Right ventricle myocardium inferior (tissue), 1 donor: ENCODE results near the gene CYP39A1. TPM values are rescaled to one million over a fixed set of nuclear protein-coding genes. Genes with fewer than 3 reads are reported as not detected.

ENCODE experiments used
- ATAC-seq: fragments of 200-7000 bp; cut with Tn5 transposase; one replicate; pipeline ENCODE4 v1.9.1; 2020; ENCODE audit warnings: mild to moderate bottlenecking, moderate library complexity
- DNase-seq: peaks from one replicate; pipeline ENCODE4 v3.0.0; 2021; ENCODE audit errors: missing footprints
- intact Hi-C: fragments of 100-400 bp; cut with DNase I; formaldehyde crosslinking; loops from one replicate; pipeline ENCODE4 v1.11.0; 2022
- total RNA-seq: library from RNA; stranded (reverse); fragmentation: NEBNext Ultra II Directional; extraction: Animal tissue kit (Norgen Biotek cat#: 25700); gene quantifications from one replicate; pipeline ENCODE4 v1.2.1, GENCODE V29; 2021
- donor health status: DM: no; HTN: yes; CAD: no; lungs with severe emphysema.

The CYP39A1 gene
- total RNA-seq, 1 donor from 2014 or later = 4.8 TPM

- DNase-seq = no peak
- intact Hi-C loops = loop anchor here (5.0 kb wide), 2 partner anchors 104 to 189 kb away; no protein-coding TSS in a partner anchor
- no peak for ATAC-seq
These were observed 41.6 kb downstream of the CYP39A1 start for GRCh38 chr6:46610862-46611553.

GRCh38 chr6:46606338-46606737 lies 46.3 kb downstream of the CYP39A1 start:
- DNase-seq = no peak
- intact Hi-C loops = no loop called here
- peak; percentile 46 for ATAC-seq

- DNase-seq = no peak
- intact Hi-C loops = no loop called here
- ATAC-seq = no peak
These were observed 47.4 kb downstream of the CYP39A1 start for GRCh38 chr6:46605091-46605797.

DNA sequence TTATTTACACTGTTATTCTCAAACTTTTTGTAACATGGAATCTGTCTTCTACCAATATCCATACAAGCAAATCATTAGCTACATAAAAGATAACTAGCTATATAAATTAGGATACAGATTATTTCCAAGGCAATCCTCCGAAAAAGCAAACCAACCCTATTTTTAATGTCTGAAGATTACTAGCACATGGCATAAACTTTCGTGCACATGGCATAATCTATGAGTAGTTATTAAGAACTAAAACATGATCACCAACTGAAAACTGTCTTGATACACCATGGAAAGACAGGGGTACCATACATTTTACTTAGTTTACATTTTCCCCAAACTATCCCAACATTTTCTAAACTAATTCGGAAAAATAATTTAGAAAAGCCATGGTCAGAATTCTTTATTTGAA lies 54.4 kb downstream of the CYP39A1 start:
- intact Hi-C loops = no loop called here
- no peak for ATAC-seq
- DNase-seq = no peak

DNA sequence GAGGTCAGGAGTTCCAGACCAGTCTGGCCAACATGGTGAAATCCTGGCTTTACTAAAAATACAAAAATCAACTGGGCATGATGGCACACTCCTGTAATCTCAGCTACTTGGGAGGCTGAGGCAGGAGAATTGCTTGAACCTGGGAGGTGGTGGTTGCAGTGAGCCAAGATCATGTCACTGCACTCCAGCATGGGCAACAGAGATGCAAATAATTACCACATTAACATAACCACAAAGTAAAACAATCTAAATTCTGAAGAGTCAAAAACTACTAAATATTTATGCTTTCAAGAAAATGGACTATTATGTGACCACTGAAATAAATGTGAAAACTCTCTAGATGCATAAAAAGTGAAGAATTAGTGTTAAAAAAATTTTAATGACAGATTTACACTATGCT lies 59.9 kb downstream of the CYP39A1 start:
- ATAC-seq = no peak

DNA sequence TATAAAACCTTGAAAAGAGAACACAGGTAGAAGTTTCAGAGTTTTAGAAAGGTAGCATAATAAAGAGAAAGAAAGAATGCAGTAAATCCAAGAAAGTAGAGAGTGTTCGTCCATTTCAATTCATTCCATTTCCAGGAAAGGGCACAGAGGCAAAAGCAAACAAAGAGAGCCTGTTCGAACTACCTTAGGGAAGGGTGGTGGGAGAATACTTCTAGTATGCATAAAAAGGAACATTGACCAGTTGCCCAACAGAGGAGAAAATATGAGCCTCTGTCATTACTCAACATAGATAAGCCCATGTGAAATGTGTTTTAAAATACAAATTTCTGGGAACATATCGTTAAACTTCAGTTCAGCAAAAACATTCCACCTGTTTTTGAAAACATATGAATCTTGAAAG lies 60.6 kb downstream of the CYP39A1 start:
- intact Hi-C loops = no loop called here
- DNase-seq = no peak

More for the DNA sequence above, 59.9 kb downstream of the CYP39A1 start:
- intact Hi-C loops = no loop called here
- DNase-seq = no peak

GRCh38 chr6:46590765-46591164 lies 61.9 kb downstream of the CYP39A1 start:
- no peak for DNase-seq
- intact Hi-C loops = no loop called here
- no peak for ATAC-seq

More for the DNA sequence above, 60.6 kb downstream of the CYP39A1 start:
- no peak for ATAC-seq

DNA sequence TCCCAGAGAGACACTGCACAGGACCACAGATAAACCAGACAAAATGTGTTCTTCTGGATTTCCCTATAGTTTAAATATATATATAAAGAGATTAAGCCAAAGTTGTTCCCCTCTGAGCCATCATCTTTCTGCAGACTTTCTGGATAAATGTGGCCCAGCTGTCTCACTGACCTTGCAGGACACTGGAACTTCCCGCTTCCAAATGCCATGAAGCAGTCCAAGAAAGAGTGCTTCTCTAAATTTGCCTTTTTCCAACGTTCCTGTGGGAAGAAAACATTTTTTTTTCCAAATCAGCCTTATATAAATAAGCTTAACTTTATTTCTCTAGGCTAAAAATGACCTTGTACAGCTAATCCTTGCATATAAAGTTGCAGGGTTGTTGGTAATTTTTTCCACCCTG lies 65.7 kb downstream of the CYP39A1 start:
- DNase-seq = no peak
- no peak for ATAC-seq
- intact Hi-C loops = no loop called here

- no peak for ATAC-seq
- intact Hi-C loops = loop anchor here (5.0 kb wide), 1 partner anchor 62 kb away; no protein-coding TSS in a partner anchor
These were observed 68.0 kb downstream of the CYP39A1 start for GRCh38 chr6:46584586-46584985.

DNA sequence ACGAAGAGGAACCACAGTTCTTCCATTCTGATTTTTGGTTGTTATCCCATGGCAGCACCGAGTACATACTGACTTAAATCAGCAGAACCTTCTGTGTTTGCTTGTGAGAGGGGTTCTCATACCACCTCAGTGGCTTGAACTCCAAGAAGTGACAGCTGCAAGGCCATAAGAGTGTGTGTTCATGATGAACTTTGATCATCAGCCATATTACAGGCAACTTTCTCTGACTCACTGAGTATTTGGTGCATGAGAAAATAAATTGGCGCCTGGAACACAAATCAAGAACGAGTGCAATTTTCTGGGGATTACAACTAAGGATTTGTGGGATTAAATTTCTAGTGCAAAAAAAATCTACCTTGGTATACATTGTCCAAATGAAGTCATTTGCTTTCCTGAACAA lies 68.9 kb downstream of the CYP39A1 start:
- DNase-seq (no peak), ATAC-seq (no peak)
- intact Hi-C loops = loop anchor here (5.0 kb wide), 1 partner anchor 61 kb away; no protein-coding TSS in a partner anchor

More at GRCh38 chr6:46584586-46584985, 68.0 kb downstream of the CYP39A1 start:
- no peak for DNase-seq

GRCh38 chr6:46583081-46583480 lies 69.5 kb downstream of the CYP39A1 start:
- ATAC-seq (no peak), DNase-seq (no peak)
- intact Hi-C loops = loop anchor here (5.0 kb wide), 1 partner anchor 61 kb away; no protein-coding TSS in a partner anchor

GRCh38 chr6:46581459-46582177 lies 71.0 kb downstream of the CYP39A1 start:
- no peak for ATAC-seq
- intact Hi-C loops = loop anchor here (5.0 kb wide), 1 partner anchor 59 kb away; no protein-coding TSS in a partner anchor
- no peak for DNase-seq

DNA sequence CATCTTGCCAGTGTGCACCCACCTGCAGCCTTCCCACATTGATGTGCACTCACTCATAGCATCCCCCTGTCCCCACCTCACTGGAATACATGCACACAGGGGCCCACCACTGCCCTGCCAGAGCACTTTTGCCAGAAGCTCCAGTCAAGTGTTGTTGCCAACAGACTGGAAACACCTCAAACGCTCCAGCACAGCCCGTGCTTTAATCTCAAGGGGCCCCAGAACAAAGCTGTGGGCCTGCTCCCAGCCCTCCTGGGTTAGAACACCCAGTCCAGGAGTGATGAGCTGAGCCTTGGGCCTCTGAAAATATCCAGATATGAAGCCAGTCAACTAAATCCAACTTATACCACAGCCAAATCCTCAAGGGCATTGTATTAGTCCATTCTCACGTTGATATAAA lies 77.1 kb downstream of the CYP39A1 start:
- no peak for DNase-seq
- intact Hi-C loops = no loop called here
- ATAC-seq = peak; percentile 46

DNA sequence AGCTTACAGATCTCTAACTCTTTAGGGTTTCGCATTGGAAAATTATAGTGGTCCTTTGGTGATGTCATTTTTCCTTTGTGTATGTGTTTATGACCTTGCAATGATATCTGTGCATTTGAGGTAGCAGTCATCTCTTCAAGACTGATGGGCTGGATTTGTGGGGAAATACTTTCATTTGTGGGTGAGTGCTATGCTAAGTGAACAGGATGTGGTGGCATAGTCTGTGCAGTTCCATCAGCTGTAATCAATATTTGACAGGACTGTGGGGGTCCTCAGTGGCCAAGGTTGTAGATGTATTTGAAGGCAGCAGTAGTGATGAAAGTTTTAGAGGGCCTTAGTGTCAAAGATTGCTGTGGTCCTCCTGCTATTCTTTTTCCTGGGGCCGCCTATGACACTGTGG lies 79.5 kb downstream of the CYP39A1 start:
- intact Hi-C loops = no loop called here
- ATAC-seq = no peak
- no peak for DNase-seq

GRCh38 chr6:46565531-46565930 lies 87.1 kb downstream of the CYP39A1 start:
- intact Hi-C loops = no loop called here
- ATAC-seq (no peak), DNase-seq (no peak)

DNA sequence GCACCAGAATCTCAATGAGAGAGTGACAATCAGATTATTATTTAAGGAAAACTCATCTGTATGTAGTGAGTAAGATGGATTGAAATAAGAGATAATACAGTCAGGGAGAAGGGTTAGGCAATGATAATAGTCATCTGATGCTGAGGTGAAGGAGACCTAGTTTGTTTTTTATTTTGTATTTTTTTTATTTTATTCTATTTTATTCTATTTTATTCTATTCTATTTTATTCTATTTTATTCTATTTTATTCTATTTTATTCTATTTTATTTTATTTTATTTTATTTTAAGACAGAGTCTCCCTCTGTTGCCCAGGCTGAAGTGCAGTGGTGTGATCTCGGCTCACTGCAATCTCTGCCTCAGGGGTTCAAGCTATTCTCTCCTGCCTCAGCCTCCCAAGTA lies 88.7 kb downstream of the CYP39A1 start:
- ATAC-seq = no peak
- intact Hi-C loops = no loop called here

GRCh38 chr6:46556053-46556452 lies 96.6 kb downstream of the CYP39A1 start:
- ATAC-seq (no peak), DNase-seq (no peak)
- intact Hi-C loops = no loop called here

More for the DNA sequence above, 88.7 kb downstream of the CYP39A1 start:
- DNase-seq = no peak

DNA sequence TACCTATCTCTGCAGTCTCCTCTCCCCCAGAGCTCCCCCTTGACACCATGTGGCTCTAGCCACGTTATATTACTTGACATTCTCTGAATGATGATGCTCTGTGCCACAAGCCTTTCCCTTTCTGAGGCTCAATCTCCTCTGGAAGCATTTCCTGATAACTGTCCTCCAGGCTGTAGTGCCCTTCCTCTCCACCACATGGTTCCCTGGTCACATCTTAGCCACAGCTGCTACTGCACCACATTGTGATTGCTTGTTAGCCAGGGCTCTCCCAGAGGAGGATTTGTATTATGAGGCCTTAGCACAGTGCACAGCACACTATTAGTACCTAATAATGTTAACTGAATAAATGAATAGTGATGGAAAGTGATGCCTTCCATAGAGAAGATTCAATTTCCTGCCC lies 97.5 kb downstream of the CYP39A1 start:
- DNase-seq (no peak), ATAC-seq (no peak)
- intact Hi-C loops = no loop called here

- no peak for DNase-seq
- peak; percentile 34 for ATAC-seq
- intact Hi-C loops = no loop called here
These were observed 103.5 kb downstream of the CYP39A1 start for GRCh38 chr6:46549155-46549554.
